HG03159 (cell line): ENCODE measurements around the gene PIGQ.

Experiments
- ATAC-seq: cut with Tn5 transposase; IDR thresholded peaks from one replicate; pipeline ENCODE4 v1.9.1; 2021; ENCODE audit warnings: mild to moderate bottlenecking, moderate library complexity; ENCODE audit not compliant: unreplicated experiment

PIGQ gene

GRCh38 chr16:533391-534123 lies 36.2 kb upstream of the PIGQ start:
- no peak for ATAC-seq

GRCh38 chr16:534135-534534 lies 35.6 kb upstream of the PIGQ start:
- no peak for ATAC-seq

GRCh38 chr16:534856-535445 lies 34.8 kb upstream of the PIGQ start:
- no peak for ATAC-seq

- no peak for ATAC-seq
Observed at GRCh38 chr16:535446-536405, 34.0 kb upstream of the PIGQ start.

GRCh38 chr16:536746-537145 lies 33.0 kb upstream of the PIGQ start:
- no peak for ATAC-seq

- ATAC-seq: no peak
Observed at GRCh38 chr16:537415-538335, 32.1 kb upstream of the PIGQ start.

- ATAC-seq: no peak
Observed at GRCh38 chr16:539901-540530, 29.8 kb upstream of the PIGQ start.

- ATAC-seq: no peak
Observed at GRCh38 chr16:540645-541340, 29.0 kb upstream of the PIGQ start.

- ATAC-seq: no peak
Observed at GRCh38 chr16:543301-544164, 26.2 kb upstream of the PIGQ start.

- no peak for ATAC-seq
Observed at GRCh38 chr16:544517-544916, 25.3 kb upstream of the PIGQ start.

- no peak for ATAC-seq
Observed at GRCh38 chr16:546909-547770, 22.6 kb upstream of the PIGQ start.

GRCh38 chr16:548586-548985 lies 21.2 kb upstream of the PIGQ start:
- ATAC-seq: no peak

- ATAC-seq: no peak
Observed at GRCh38 chr16:549544-550263, 20.1 kb upstream of the PIGQ start.

GRCh38 chr16:551210-551609 lies 18.6 kb upstream of the PIGQ start:
- ATAC-seq: no peak

GRCh38 chr16:552171-552570 lies 17.6 kb upstream of the PIGQ start:
- ATAC-seq: no peak

- ATAC-seq: no peak
Observed at GRCh38 chr16:553601-554296, 16.0 kb upstream of the PIGQ start.

- ATAC-seq: no peak
Observed at GRCh38 chr16:554297-554621, 15.5 kb upstream of the PIGQ start.
